GM21576 (cell line): ENCODE measurements around the gene RPL29.

Experiments used
- ATAC-seq: cut with Tn5 transposase; IDR thresholded peaks from one replicate; pipeline ENCODE4 v1.9.1; 2021; ENCODE audit warnings: mild to moderate bottlenecking, moderate library complexity; ENCODE audit not compliant: unreplicated experiment

RPL29 gene

GRCh38 chr3:51966486-51966885, 29.2 kb downstream of the RPL29 start:
- ATAC-seq: no peak

- no peak for ATAC-seq
Measured at GRCh38 chr3:51966016-51966415, 29.7 kb downstream of the RPL29 start.

GRCh38 chr3:51964521-51964920, 31.2 kb downstream of the RPL29 start:
- ATAC-seq: no peak

- ATAC-seq: no peak
Measured at GRCh38 chr3:51963951-51964451, 31.7 kb downstream of the RPL29 start.

GRCh38 chr3:51962854-51963530, 32.7 kb downstream of the RPL29 start:
- no peak for ATAC-seq

- ATAC-seq: no peak
Measured at GRCh38 chr3:51961602-51962569, 33.8 kb downstream of the RPL29 start.

GRCh38 chr3:51961011-51961410, 34.7 kb downstream of the RPL29 start:
- no peak for ATAC-seq

GRCh38 chr3:51960386-51960785, 35.3 kb downstream of the RPL29 start:
- ATAC-seq: no peak

GRCh38 chr3:51959651-51960050, 36.0 kb downstream of the RPL29 start:
- no peak for ATAC-seq

- no peak for ATAC-seq
Measured at GRCh38 chr3:51958603-51959521, 36.8 kb downstream of the RPL29 start.

GRCh38 chr3:51957520-51958205, 38.0 kb downstream of the RPL29 start:
- no peak for ATAC-seq

GRCh38 chr3:51955893-51956770, 39.6 kb downstream of the RPL29 start:
- ATAC-seq: no peak

GRCh38 chr3:51955175-51955892, 40.4 kb downstream of the RPL29 start, which contains the start of gene GPR62:
Gene GPR62, plus strand, starts transcription at chr3:51955381. Its CDS starts 272 bp downstream, at chr3:51955653.
- no peak for ATAC-seq

GRCh38 chr3:51954713-51955112, 41.0 kb downstream of the RPL29 start:
- ATAC-seq: no peak

GRCh38 chr3:51954105-51954504, 41.6 kb downstream of the RPL29 start:
- ATAC-seq: no peak

GRCh38 chr3:51953445-51953844, 42.2 kb downstream of the RPL29 start:
- ATAC-seq: no peak

GRCh38 chr3:51950899-51951298, 44.8 kb downstream of the RPL29 start:
- no peak for ATAC-seq

GRCh38 chr3:51949121-51949520, 46.6 kb downstream of the RPL29 start:
- no peak for ATAC-seq
